K562 (cell line): Measurements from ENCODE around the gene LZTS2. TPM values are rescaled to one million over a fixed set of nuclear protein-coding genes. Genes with fewer than 3 reads are reported as not detected.
A peak's percentile ranks its signal among the peaks of the same experiment; 100 is the strongest.

Source experiments
- COPS2 ChIP-seq: fragments of 450-650 bp; conservative IDR thresholded peaks from 2 replicates; pipeline ENCODE4 v1.6.1; 2016; ENCODE audit warnings: mild to moderate bottlenecking, moderate library complexity
- DNMT1 ChIP-seq: fragments of 450-650 bp; IDR thresholded peaks from 2 replicates; pipeline ENCODE4 v1.6.1; 2016; ENCODE audit warnings: antibody characterized with exemption, mild to moderate bottlenecking
- DPF2 ChIP-seq: fragments of 450-650 bp; IDR thresholded peaks from 2 replicates; pipeline ENCODE4 v1.6.1; 2016
- FOXK1 ChIP-seq: sonication (generic); formaldehyde crosslinking; IDR thresholded peaks from 2 replicates; pipeline ENCODE4 v1.8.0; 2022; ENCODE audit warnings: missing genetic modification reagents, mild to moderate bottlenecking, borderline replicate concordance
- GATA2 ChIP-seq: sonication (generic); formaldehyde crosslinking; IDR thresholded peaks from 2 replicates; pipeline ENCODE4 v1.4.0; 2020; ENCODE audit warnings: mild to moderate bottlenecking, missing genetic modification reagents
- HMG20B ChIP-seq: fragments of 250-450 bp; sonication (Bioruptor Pico); IDR thresholded peaks from 2 replicates; pipeline ENCODE4 v1.5.0; 2021; ENCODE audit warnings: mild to moderate bottlenecking
- KDM2B ChIP-seq: fragments of 250-450 bp; sonication (Bioruptor Pico); IDR thresholded peaks from 2 replicates; pipeline ENCODE4 v1.8.0; 2021; ENCODE audit warnings: mild to moderate bottlenecking, moderate library complexity
- MTA2 ChIP-seq: fragments of 450-650 bp; IDR thresholded peaks from 2 replicates; pipeline ENCODE4 v1.6.1; 2016; ENCODE audit warnings: low read depth
- MYNN ChIP-seq, 2 experiments: sonication (generic); formaldehyde crosslinking in 1 of 2; IDR thresholded peaks; 2 replicates each; pipeline versions ENCODE4 v1.5.0 to v1.6.1; 2016 to 2020; ENCODE audit warnings: antibody characterized with exemption in 1 of 2, missing genetic modification reagents in 1 of 2
- NFRKB ChIP-seq: fragments of 450-650 bp; IDR thresholded peaks from 2 replicates; pipeline ENCODE4 v1.6.1; 2016; ENCODE audit warnings: low read depth
- NR2C2 ChIP-seq, 2 experiments: fragments of 200-800 bp in 1 of 2; sonication (Bioruptor generic) in 1 of 2; sonication (generic) in 1 of 2; formaldehyde crosslinking in 1 of 2; IDR thresholded peaks; 2 replicates each; pipeline versions ENCODE4 v1.6.1 to v1.8.0; 2016 to 2022; ENCODE audit warnings: mild to moderate bottlenecking in 1 of 2, missing compliant biosample characterization in 1 of 2, missing genetic modification characterization in 1 of 2, missing genetic modification reagents in 1 of 2
- RUNX1 ChIP-seq: sonication (generic); IDR thresholded peaks from 2 replicates; pipeline ENCODE4 v1.6.1; 2016; ENCODE audit warnings: antibody characterized with exemption, low read depth
- ZBTB17 ChIP-seq: fragments of 450-650 bp; formaldehyde crosslinking; IDR thresholded peaks from 2 replicates; pipeline ENCODE4 v1.4.0; 2020; ENCODE audit warnings: mild to moderate bottlenecking
- ZNF184 ChIP-seq: sonication (generic); formaldehyde crosslinking; IDR thresholded peaks from 2 replicates; pipeline ENCODE4 v1.5.0; 2020; ENCODE audit warnings: missing genetic modification reagents
- ZNF518B ChIP-seq: fragments of 250-450 bp; sonication (Bioruptor Pico); IDR thresholded peaks from 2 replicates; pipeline ENCODE4 v1.5.0; 2021; ENCODE audit warnings: mild to moderate bottlenecking, moderate library complexity
- ZNF766 ChIP-seq: fragments of 200-800 bp; sonication (Bioruptor generic); conservative IDR thresholded peaks from 2 replicates; pipeline ENCODE4 v1.6.1; 2016; ENCODE audit warnings: missing genetic modification characterization, missing compliant biosample characterization
- polyA plus RNA-seq, 8 experiments: library from polyadenylated mRNA; depleted of rRNA in 4 of 8; stranded (reverse) in 5 of 8; unstranded in 3 of 8; fragments of >200 nt; fragmentation: Nextera tagmentation in 2 of 8; fragmentation: Illumina TruSeq in 1 of 8; extraction: Ambion mirVana in 2 of 8; extraction: Trizol in 1 of 8; gene quantifications; 2 replicates each; pipeline versions ENCODE4 v1.2.1 to v1.2.3, GENCODE V29; 2011 to 2014; ENCODE audit warnings: inconsistent platforms in 1 of 8, missing spikeins in 1 of 8
- total RNA-seq, 7 experiments: library from RNA; depleted of rRNA in 6 of 7; stranded (reverse); fragments of >200 nt in 6 of 7; fragmentation: Illumina TruSeq in 2 of 7; extraction: Trizol in 2 of 7; gene quantifications; 2 replicates each; pipeline versions ENCODE4 v1.2.1 to v1.2.3, GENCODE V29; 2011 to 2021; ENCODE audit warnings: low replicate concordance in 1 of 7
- TF ChIP-seq, protein P1 (sequence below): sonication (generic); formaldehyde crosslinking; IDR thresholded peaks from 2 replicates; pipeline ENCODE4 v1.8.1; 2022; ENCODE audit warnings: missing genetic modification reagents
- TF ChIP-seq, protein P2 (sequence below): fragments of 200-800 bp; sonication (Bioruptor generic); IDR thresholded peaks from 2 replicates; pipeline ENCODE4 v1.6.1; 2017; ENCODE audit warnings: missing genetic modification characterization, missing compliant biosample characterization
- TF ChIP-seq, protein P3 (sequence below): fragments of 250-450 bp; sonication (Bioruptor Pico); IDR thresholded peaks from 2 replicates; pipeline ENCODE4 v1.5.0; 2022; ENCODE audit warnings: mild to moderate bottlenecking

Gene LZTS2
- total and polyA plus RNA-seq, 9 of the 15 experiments (the other 6 are each of a cell fraction or from before 2014, with no cell fraction given): 0.23 to 42.5 (median 14.7) TPM

DNA sequence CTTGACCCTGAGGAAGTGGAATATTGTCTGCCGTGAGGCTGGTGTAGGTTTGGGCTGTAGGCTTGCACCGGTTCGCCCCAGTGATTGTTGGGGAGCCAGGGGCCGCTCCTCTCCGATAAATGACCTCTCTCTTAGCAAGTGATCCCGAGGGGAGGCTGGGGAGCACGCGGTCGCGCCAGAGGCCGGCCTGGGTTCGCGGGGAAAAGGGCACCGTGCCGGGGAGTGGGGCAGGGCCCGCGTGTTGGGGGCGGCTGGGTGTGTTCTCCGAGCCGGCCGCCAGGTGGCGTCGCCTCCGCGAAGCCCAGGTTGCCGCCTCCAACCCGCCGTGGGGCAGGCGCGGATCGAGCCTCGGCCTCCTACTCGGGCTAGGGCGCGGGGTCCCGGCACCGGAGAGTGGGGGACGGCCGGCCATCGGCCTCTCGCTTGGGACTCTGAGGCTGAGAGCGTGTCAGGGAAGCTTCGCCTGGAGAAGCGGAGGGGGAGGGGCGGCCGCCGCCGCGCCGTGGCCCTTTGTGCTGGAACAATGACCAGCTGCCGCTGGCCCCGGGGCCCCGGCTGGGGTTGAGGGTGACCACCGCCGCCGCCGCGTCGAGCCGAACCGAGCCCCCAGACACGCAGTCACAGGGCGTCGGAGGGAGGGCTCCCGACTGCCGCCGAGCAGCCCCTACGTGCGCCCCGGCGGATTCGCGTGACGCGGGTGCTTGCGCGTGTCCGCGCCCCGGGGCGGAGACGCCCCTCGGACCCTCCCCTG, 442 bp upstream of the LZTS2 start (continued):
- TF ChIP-seq ZNF518B: no peak
- TF ChIP-seq MTA2: 0 out of 2 replicates have a peak, but pooled peaks have one; percentile 10
- TF ChIP-seq NR2C2 (CRISPR knock-in tag; IDR thresholded peaks at IDR 0.05): no peak
- no peak; the same call in none of the 2 replicates for TF ChIP-seq NR2C2 (tag; IDR thresholded peaks at IDR 0.05)
- TF ChIP-seq DPF2: no peak
- TF ChIP-seq MYNN (IDR thresholded peaks at IDR 0.05): no peak
- TF ChIP-seq MYNN (CRISPR knock-in tag; IDR thresholded peaks at IDR 0.05): no peak
- TF ChIP-seq COPS2: no peak
- TF ChIP-seq, protein P1, sequence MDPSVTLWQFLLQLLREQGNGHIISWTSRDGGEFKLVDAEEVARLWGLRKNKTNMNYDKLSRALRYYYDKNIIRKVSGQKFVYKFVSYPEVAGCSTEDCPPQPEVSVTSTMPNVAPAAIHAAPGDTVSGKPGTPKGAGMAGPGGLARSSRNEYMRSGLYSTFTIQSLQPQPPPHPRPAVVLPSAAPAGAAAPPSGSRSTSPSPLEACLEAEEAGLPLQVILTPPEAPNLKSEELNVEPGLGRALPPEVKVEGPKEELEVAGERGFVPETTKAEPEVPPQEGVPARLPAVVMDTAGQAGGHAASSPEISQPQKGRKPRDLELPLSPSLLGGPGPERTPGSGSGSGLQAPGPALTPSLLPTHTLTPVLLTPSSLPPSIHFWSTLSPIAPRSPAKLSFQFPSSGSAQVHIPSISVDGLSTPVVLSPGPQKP: no peak
- no peak for TF ChIP-seq ZNF766 (CRISPR knock-in tag)
- no peak for TF ChIP-seq HMG20B (CRISPR knock-in tag)
- TF ChIP-seq KDM2B (CRISPR knock-in tag): no peak
- TF ChIP-seq ZNF184 (CRISPR knock-in tag): no peak
- TF ChIP-seq, protein P2, sequence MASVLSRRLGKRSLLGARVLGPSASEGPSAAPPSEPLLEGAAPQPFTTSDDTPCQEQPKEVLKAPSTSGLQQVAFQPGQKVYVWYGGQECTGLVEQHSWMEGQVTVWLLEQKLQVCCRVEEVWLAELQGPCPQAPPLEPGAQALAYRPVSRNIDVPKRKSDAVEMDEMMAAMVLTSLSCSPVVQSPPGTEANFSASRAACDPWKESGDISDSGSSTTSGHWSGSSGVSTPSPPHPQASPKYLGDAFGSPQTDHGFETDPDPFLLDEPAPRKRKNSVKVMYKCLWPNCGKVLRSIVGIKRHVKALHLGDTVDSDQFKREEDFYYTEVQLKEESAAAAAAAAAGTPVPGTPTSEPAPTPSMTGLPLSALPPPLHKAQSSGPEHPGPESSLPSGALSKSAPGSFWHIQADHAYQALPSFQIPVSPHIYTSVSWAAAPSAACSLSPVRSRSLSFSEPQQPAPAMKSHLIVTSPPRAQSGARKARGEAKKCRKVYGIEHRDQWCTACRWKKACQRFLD: no peak
- TF ChIP-seq, protein P3, sequence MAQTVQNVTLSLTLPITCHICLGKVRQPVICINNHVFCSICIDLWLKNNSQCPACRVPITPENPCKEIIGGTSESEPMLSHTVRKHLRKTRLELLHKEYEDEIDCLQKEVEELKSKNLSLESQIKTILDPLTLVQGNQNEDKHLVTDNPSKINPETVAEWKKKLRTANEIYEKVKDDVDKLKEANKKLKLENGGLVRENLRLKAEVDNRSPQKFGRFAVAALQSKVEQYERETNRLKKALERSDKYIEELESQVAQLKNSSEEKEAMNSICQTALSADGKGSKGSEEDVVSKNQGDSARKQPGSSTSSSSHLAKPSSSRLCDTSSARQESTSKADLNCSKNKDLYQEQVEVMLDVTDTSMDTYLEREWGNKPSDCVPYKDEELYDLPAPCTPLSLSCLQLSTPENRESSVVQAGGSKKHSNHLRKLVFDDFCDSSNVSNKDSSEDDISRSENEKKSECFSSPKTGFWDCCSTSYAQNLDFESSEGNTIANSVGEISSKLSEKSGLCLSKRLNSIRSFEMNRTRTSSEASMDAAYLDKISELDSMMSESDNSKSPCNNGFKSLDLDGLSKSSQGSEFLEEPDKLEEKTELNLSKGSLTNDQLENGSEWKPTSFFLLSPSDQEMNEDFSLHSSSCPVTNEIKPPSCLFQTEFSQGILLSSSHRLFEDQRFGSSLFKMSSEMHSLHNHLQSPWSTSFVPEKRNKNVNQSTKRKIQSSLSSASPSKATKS (CRISPR knock-in tag): no peak
- TF ChIP-seq RUNX1: no peak
- no peak for TF ChIP-seq NFRKB
- no peak for TF ChIP-seq ZBTB17 (CRISPR knock-in tag)
- TF ChIP-seq GATA2 (CRISPR knock-in tag): no peak
- TF ChIP-seq FOXK1 (CRISPR knock-in tag): no peak
- no peak for TF ChIP-seq DNMT1
